ENCODE measurements around the gene ABCA4. TPM values are rescaled to one million over a fixed set of nuclear protein-coding genes. Genes with fewer than 3 reads are reported as not detected.

The ABCA4 gene
- total and polyA plus RNA-seq, 2 of the 8 experiments (the other 6 are each of a cell fraction or from before 2014, with no cell fraction given), result 0.06 TPM; not detected in 1

GRCh38 chr1:94098585-94099111 lies 22.3 kb downstream of the ABCA4 start:
- H3K9me3 ChIP-seq (ENCODE audit: insufficient read depth in 2 of 2, low read depth in 1 of 2, low read length in 1 of 2), result no peaks in the 10 kb centered on the region
- no peak overlapping the region for H3K18ac ChIP-seq (ENCODE audit: extremely low read depth, low read length)
- no peak overlapping the region for H2AK5ac ChIP-seq (ENCODE audit: low read depth, low read length)
- no peak overlapping the region for H3K56ac ChIP-seq (replicated peaks; ENCODE audit: insufficient read length, low read depth, low read length)
- H3K23ac ChIP-seq (ENCODE audit: insufficient read length), result no peak overlapping the region
- H2BK20ac ChIP-seq (ENCODE audit: low read length), result no peak overlapping the region
- H2BK12ac ChIP-seq (ENCODE audit: low read depth, low read length), result no peak overlapping the region
- ChIA-PET POLR2A (ENCODE audit: partially characterized antibody) (no interaction called here), CTCF (ENCODE audit: partially characterized antibody) (interaction anchor here (1.1 to 1.9 kb wide), 2 partner anchors 20 to 33 kb away, joined by 3 to 4 read pairs; no protein-coding TSS in a partner anchor)
- TF ChIP-seq TBP (IDR thresholded peaks at IDR 0.05; ENCODE audit: low read depth, low read length) (no peak), KDM4A (IDR thresholded peaks at IDR 0.05; ENCODE audit: low read depth, low read length, severe bottlenecking) (no peak), GTF2F1 (IDR thresholded peaks at IDR 0.05; ENCODE audit: borderline replicate concordance, low read depth, low read length) (no peak), GABPA (IDR thresholded peaks at IDR 0.05; ENCODE audit: borderline replicate concordance, insufficient read depth, low read length) (no peak), CBX5 (IDR thresholded peaks at IDR 0.05; ENCODE audit: low read depth, low read length) (no peak), TCF12 (IDR thresholded peaks at IDR 0.05; ENCODE audit: low read depth, low read length) (no peak), NRF1 (IDR thresholded peaks at IDR 0.05; ENCODE audit: low read depth, low read length) (no peak), EZH2 (IDR thresholded peaks at IDR 0.05; ENCODE audit: low read depth, low read length, severe bottlenecking) (no peak)
- H3K79me2 ChIP-seq (ENCODE audit: control insufficient read depth in 1 of 2, insufficient read depth in 2 of 2, low read length in 2 of 2), result no peaks in the 10 kb centered on the region
- no peaks in the 10 kb centered on the region; a peak in 2 of 7 replicates for H3K27me3 ChIP-seq (replicated peaks in 1 of 4; ENCODE audit: control insufficient read depth in 3 of 4, extremely low read depth in 1 of 4, insufficient read depth in 3 of 4, low read length in 3 of 4)
- no peak overlapping the region for H2AFZ ChIP-seq (ENCODE audit: low read length)
- H4K91ac ChIP-seq (replicated peaks; ENCODE audit: insufficient read length, low read length), result no peak overlapping the region
- H3K23me2 ChIP-seq (ENCODE audit: low read depth, low read length), result no peaks in the 10 kb centered on the region
- no peaks in the 10 kb centered on the region for H3K79me1 ChIP-seq (ENCODE audit: low read depth, low read length)
- no peak overlapping the region for H3K14ac ChIP-seq (ENCODE audit: insufficient read length)
- H3K4me2 ChIP-seq (ENCODE audit: insufficient read depth in 1 of 2, low read depth in 2 of 2, low read length in 2 of 2), result no peak overlapping the region
- DNase-seq (ENCODE audit: low read depth in 1 of 2, low spot score in 2 of 2), result no peak
- no peak overlapping the region for H3K4ac ChIP-seq (replicated peaks; ENCODE audit: insufficient read length, low read depth, low read length)
- H3K36me3 ChIP-seq (ENCODE audit: control insufficient read depth in 2 of 4, insufficient read depth in 4 of 4, low read length in 3 of 4), result no peaks in the 10 kb centered on the region
- no peak overlapping the region for H3K27ac ChIP-seq (ENCODE audit: low read depth, low read length)
- H4K8ac ChIP-seq (ENCODE audit: extremely low read depth, insufficient read depth, low read length), result peak overlapping the region; percentile 9; the same call in 1 of the 2 replicates
- 90% methylated on average over 16 of the region's 18 CpGs; no CpG with 5 or more reads in 1 of the 2 experiments for WGBS, 2 experiments (ENCODE audit: extremely low coverage in 1 of 2, insufficient coverage in 1 of 2, insufficient read length in 1 of 2, insufficient replicate concordance in 2 of 2, low coverage in 1 of 2, low lambda C conversion rate in 2 of 2, missing lambda C conversion rate in 1 of 2)
- H3K4me1 ChIP-seq (replicated peaks in 1 of 4; ENCODE audit: control insufficient read depth in 3 of 4, insufficient read depth in 4 of 4, low read length in 3 of 4), result peaks cover 0 to 8% (median 6%) of the 10 kb centered on the region in 4 experiments; a peak in 5 of 7 replicates
- no peak overlapping the region for H2BK5ac ChIP-seq (ENCODE audit: low read depth, low read length)
- H2BK120ac ChIP-seq (replicated peaks; ENCODE audit: low read depth, low read length), result no peak overlapping the region
- H3K9ac ChIP-seq (replicated peaks in 1 of 4; ENCODE audit: extremely low read depth in 1 of 4, low read depth in 3 of 4, low read length in 3 of 4), result no peak overlapping the region
- no peak for FAIRE-seq
- H4K20me1 ChIP-seq (replicated peaks in 1 of 2; ENCODE audit: control insufficient read depth in 1 of 2, insufficient read depth in 2 of 2, low read length in 2 of 2), result no peaks in the 10 kb centered on the region
- no peak overlapping the region for H2BK15ac ChIP-seq (ENCODE audit: low read length)
- no peak overlapping the region for H4K5ac ChIP-seq (ENCODE audit: insufficient read length, low read depth, low read length)
- H3K4me3 ChIP-seq (ENCODE audit: extremely low read depth in 1 of 4, insufficient read depth in 2 of 4, low read depth in 3 of 4, low read length in 4 of 4), result no peak overlapping the region
